GM18517 (cell line): ENCODE measurements around the gene SP100.
A peak's percentile ranks its signal among the peaks of the same experiment; 100 is the strongest.
"Not testable (repeated sequence)": the region's sequence is repeated elsewhere in the genome, so short reads cannot be mapped to it uniquely, and the experiment has no call there.

Source experiments
- ATAC-seq: cut with Tn5 transposase; IDR thresholded peaks from one replicate; pipeline ENCODE4 v1.9.1; 2021; ENCODE audit warnings: mild to moderate bottlenecking, moderate library complexity; ENCODE audit not compliant: unreplicated experiment

The SP100 gene

DNA sequence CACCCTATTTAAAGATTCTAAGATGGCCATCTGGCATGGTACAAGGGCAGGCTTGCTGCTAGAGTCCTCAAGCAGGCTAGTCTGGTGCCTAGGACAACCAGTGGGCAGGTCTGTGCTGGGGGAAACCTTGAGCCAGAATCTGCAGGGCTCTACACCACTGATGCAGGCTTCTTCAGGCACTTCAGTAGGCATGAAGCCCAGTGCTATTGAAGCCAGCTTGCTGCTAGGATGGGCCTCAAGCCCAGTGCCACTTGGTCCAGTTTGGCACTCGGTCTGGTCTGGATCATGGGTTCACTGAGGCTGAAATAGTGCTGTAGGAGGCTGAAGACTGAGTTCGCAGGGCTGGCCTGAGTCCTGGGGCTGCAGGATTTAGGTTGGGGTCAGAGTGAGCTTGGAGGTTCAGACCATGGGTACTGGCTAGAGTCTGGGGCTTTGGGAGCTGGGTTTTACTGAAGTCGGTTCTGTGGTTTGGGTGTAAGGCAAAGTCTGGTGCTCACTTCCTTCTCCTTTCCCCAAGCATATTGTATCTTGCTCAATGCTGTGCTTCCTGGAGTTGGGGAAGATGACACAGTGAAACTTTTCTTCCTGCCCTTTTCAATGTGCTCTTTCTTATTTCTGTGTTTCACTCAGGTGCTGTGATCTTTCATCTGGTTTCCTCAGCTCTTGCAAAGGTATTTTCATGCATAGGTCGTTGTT is 41.2 kb downstream of the SP100 start:
- no peak for ATAC-seq

DNA sequence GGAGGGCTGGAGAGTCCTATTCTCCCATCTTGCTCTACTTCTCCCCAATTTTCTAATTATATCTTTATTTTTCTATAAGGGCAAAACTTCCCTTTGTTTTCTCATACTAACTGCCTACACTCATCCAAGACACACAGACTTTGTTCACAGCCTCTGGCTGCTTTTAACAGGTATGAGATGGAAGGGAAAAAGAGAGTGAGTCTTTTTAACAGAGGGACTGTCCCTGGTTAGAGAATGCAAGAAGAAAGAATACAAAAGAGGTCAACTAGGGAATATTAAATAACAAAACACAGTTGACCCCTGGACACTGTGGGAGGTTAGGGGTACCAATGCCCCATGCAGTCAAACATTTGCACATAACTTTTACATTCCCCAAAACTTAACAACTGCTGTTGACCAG is 41.8 kb downstream of the SP100 start:
- no peak for ATAC-seq

DNA sequence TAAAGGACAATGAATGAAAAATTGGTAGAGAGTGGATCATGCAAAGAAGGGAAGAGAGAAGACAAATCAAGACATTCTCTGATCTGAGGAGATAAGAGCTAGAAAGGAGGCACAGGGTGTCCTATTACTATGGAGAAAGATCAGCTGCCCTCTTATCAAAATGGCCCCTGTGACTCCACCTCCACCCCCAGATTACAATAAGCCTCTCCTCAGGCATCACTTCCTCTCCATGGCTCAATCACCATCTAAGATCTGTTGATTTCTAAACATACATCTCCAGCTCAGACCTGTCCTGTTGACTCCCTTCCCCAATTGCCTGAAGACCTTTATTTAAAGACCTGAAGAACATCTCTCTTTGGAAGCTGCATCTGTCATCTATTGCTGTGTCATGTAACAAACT is 43.2 kb downstream of the SP100 start:
- no peak for ATAC-seq

DNA sequence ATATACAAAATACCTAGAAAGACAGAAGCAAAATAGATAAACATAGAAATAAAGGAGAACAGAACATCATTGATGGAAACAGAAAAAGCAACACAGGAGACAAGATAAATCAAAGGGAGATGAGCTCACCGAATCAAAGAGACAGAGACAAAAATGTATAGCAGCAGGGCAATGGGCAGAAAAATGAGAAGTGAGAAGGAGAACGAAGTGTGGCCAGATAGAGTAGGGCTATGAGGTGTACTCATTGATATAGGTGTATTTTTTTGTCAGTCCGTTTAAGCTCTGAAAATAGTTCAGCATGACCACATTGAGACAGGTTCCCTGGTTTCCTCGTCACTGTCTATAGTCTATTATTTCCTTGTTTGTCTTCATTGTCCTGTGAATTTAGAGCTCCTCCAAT is 55.1 kb downstream of the SP100 start:
- no peak for ATAC-seq

DNA sequence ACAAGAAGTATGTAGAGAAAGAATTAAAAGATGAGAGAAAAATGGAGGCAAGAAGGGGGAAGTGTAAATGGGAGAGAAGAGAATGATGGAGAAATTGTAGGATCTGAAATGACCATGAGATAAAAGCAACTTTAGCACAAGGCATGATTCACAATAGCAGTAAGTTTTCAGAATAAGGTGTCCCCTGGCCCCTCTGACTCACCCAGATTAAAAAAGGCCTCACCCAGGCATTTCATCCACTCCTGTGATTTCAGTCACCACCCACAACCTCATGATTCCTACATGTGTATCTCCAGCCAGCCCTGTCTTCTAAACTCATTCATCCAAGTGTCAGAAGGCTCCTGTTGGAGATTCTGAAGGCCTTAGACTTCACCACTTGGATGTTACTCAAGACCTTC is 56.6 kb downstream of the SP100 start:
- ATAC-seq: no peak

DNA sequence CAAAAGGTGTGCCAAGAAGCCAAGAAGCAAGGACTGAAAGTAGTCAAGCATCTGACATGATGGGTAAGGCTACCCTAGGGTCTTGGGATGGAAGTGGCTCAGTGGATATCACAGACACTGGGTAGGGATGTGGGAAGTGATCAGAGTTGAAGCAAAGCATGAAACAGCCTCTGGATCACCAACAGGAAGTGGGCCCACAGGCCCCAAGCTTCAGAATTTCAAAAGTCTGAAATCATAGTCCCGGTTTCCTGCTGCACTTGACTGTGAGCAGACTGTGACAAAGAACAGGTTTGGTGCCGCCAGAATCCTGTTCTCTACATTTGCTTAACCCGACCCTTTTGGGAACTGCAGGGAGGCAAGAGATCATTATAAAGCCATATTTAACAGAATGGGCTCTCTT is 57.4 kb downstream of the SP100 start:
- no peak for ATAC-seq

DNA sequence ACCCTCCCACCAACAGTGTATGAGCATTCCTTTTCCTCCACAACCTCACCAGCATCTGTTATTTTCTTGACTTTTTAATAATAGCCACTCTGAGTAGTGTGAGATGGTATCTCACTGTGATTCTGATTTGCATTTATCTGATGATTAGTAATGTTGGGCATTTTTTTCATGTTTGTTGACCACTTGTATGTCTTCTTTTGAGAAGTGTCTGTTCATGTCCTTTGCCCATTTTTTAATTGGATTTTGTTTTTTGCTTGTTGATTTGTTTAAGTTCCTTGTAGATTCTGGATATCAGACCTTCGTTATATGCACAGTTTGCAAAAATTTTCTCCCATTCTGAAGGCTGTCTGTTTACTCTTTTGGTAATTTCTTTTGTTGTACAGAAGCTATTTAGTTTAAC is 59.1 kb downstream of the SP100 start:
- no peak for ATAC-seq

DNA sequence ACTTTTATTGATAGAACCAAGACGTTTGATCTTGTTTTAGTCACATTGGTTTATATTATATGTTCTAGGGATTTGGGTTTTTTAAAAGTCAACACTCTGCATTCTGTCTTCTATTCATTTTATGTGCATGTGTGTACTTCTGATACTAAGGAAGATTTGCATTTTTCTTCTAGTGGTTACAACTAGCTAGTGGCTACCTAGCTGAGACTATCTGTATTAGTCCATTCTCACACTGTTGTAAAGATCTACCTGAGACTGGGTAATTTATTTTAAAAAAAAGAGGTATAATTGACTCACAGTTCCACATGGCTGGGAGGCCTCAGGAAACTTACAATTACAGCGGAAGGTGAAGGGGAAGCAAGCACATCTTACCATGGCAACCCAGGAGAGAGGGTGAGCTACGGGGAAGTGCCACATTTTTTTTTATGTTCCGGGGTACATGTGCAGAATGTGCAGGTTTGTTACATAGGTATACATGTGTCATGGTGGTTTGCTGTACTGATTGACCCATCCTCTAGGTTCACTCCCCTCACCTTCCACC is 69.9 kb downstream of the SP100 start:
- ATAC-seq: no peak

DNA sequence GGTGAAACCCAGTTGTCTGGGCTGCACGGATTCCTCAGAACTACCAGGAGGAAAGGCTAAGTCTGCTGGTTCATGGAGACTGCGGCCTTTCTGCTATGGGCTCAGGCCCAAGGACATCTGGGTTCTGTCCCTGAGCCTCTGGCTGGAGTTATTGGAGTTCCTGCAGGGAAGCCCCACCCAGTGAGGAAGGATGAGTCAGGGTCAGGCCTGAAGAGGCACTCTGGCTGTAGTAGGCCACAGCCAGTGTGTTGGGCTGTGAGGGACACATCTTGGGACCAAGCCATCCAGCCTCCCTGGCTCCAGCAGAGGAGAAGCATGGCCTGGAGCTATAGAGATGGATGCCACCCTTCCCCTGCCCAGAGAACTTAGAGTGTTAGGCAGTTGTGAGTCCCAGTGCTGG is 75.2 kb downstream of the SP100 start:
- ATAC-seq: not testable (repeated sequence)

DNA sequence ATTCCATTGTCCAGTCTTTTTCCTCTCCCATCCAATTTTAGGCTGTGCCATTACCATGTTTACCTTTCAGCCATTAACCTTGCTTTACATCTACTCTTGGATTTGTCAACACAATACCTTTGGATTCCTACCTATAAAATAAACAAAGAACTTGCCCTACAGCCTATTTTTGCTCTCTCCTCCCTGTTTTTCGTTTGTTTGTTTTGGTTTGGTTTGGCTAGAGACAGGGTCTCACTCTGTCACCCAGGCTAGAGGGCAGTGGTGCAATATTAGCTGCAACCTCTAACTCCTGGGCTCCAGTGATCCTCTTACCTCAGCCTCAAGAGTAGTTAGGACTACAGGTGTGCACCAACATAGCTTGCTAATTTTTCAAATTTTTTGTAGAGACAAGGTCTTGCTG is 76.1 kb downstream of the SP100 start:
- ATAC-seq: no peak

DNA sequence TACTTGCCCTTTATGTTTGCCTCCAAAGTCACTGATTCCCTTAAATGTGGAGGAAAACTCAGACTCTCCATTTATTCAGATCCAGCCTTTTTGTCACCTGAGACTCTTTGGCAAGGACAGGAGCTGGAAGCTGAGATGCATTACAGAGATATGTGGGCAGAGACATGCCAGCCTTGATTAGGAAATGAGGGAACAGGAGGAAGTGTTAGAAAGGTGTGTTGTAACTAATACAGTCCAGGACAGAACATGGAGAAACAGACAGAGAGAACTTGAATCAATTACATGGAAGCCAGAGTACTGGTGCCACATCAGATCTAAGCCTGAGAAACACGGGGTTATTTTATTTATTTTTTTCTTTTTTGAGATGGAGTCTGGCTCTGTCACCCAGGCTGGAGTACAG is 79.0 kb downstream of the SP100 start:
- no peak for ATAC-seq

DNA sequence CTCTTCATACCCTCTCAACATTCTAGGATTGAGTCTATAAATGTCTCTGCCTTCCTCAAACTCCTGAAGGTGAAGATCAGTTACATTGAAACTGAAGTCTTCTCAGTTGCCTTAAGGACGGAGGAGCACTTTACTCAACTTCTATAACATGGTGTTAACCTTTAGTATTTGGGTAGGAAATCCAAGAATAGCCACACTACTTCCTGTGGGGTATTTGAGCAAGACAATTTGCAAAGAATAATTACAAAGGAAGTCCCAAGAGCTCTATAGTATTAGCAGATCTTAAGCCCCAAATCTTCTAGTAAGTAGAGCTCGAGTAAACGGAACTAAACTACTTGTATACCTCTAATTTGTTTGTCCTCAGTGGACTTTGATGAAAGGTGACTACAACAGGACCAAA is 80.9 kb downstream of the SP100 start:
- peak; percentile 55 for ATAC-seq

DNA sequence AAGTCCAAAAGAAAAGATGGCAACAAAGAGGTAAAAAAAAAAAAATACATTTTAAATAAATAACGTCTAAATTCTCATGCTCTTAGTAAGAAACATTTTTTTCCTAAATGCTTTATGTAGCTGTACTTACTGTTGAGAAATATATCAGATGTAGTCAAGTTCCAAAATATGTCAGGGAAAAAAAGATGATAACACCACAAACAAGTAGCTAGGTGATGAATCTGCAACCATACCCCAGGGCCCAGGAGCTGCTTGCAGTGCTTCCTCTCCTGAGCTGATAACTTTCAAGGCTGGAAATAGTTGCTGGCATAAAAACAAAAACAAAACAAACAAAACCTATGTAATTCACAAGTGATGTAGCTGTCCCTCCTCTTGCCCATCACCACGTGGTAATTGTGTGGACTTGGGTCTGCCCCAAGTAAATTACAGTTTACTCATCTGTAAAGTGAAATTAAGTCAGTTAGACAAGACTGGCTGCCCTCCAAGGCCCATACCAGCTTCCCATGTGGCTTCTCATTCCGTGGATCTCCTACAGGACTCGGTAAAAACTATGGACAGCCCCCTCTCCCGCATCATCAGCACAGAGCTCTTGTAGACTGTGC is 82.6 kb downstream of the SP100 start:
- no peak for ATAC-seq

DNA sequence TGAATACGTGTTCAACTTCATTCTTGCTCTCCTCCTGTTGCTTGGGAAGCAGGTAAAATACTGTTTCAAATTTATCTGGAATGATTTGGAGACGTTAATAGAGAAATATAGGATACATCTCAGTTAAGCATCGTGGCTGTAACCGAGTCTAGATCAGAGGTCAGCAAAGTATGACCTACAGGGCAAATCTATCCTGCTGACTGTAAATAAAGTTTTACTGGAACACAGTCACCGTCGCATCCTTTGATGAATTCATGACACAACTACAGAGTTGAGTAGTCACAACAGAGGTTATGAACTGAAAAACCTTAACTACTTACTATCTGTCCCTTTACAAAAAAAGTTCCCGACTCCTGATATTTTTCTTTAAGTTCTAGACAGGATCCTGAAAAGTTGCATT is 86.6 kb downstream of the SP100 start:
- no peak for ATAC-seq

DNA sequence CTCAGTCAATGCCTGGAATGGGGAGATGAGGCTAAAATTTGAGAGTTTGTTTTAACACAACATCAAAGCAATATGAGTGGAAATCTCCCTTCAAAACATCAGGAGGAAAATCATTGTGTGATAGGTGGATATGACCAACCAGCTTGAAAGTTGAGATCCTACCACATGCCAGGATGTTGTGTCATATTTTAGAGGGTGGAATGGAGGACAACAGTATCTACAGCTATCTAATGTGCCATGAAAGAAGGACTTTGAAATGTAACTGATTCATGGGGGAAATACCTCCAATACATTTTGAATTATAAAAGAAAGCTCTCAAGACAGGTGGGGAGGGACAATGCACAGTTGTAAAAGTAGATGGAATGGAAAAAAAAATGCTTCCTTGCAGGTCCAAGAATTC is 87.8 kb downstream of the SP100 start:
- ATAC-seq: no peak

DNA sequence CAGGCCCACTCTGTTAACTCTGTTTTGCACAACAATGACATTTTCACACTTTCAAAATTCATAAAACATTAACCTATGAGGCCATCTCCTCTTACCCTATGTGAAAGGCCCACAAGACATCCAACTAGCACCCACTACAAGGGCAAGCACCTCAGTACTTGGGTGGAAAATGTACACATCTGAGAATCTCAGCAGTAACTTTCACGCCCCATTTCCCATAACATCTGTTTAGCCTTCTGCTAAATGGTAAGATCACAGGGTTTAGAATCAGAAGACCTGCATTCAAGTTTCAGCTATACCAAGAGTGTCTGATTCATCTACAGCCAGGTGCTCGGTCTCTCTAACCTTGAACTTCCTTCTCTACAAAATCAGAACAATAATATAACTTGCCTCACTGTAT is 89.2 kb downstream of the SP100 start:
- peak; percentile 95 for ATAC-seq

DNA sequence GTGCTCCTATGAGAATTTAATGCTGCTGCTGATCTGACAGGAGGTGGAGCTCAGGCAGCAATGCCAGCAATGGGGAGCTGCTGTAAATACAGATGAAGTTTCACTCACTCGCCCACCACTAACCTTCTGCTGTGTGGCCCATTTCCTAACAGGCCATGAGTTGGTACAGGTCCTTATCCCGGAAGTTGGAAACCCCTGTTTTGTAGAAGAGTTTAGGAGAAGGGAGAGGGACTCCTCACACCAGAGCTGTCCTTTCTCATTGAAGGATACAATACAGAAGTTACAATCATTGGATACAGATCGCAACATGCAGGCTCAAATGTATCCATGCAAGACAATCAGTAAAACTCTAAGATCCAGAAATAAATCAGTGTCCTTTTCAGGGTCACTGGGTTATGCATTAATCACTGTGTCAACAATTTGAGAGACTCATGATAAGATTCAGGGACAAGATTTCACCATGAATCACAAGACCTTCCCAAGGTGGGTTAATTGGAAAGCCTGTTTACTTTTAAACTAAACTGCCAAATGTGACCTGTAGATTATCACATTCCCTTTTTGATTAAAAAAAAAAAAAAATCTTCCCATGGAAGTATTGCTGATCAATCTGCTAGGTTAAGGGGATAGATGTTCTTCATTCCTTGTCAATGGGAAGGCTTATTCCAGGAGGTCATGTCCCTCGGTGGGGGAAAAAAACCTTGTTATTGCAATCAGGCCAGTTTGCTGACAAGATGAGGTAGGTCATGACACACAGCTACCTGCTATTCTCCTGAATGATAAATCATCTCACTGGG is 97.2 kb downstream of the SP100 start:
- ATAC-seq: no peak

DNA sequence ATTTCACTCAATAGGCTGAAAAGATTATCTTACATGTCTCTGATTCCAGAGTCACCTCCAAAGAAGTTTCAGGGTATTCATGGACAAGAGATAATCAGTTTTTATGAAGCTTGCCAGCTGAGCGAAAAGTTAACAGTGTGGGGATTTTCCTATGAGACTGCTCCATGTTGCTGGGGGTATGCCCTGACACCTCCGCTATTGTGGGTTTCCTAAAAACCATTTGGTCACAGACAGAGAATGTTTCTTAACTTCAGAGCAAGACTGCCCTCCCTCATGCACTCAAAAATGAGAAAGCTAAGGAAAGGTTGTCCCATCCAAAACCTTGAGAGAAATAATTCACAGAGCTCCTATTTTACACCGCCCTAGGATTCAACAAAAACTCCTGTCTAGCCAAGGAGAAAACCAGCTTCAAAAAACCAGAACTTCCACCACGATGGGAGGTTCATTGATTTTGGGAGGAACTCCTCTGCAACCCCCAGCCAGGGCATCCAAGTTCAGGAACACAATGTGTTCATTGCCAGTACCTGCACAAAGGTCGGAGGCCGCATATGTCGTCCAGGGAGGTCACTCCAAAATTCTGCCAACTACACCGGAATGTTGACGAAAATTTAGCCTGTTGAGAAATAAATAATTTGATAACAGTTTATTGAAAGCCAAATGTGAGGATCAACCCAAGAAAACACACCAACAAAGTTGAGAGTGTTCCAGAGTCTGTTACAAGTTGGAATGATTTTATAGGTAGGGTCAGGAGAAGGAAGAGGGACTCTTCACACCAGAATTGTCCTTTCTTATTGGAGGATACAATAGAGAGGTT is 104.3 kb downstream of the SP100 start:
- no peak for ATAC-seq

DNA sequence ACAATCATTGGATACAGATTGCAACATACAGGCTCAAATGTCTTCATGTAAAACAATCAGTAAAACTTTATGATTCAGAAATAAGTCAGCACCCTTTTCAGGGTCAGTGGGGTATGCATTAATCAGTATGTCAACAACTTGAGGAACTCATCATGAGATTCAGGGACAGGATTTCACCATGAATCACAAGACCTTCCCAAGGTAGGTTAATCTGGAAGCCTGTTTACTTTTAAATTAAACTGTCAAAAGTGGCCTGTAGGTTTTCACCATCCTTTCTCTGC is 104.8 kb downstream of the SP100 start:
- ATAC-seq: no peak

DNA sequence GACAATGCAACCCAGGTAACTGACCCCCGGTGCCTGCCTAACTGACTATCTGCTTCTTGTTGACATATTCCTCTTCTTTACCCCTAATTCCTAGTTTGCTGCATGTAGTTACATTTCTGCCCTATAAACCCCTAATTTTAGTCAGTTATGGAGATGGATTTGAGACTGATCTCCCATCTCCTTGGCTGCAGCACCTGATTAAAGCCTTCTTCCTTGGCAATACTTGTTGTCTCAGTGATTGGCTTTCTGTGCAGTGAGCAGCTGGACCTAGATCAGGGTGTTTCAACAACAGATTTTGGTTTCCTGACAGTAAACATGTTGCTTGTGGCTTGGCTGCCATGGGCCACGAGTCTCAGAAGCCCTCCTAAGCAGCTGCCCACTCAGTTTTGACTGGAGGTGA is 105.4 kb downstream of the SP100 start:
- ATAC-seq: no peak

DNA sequence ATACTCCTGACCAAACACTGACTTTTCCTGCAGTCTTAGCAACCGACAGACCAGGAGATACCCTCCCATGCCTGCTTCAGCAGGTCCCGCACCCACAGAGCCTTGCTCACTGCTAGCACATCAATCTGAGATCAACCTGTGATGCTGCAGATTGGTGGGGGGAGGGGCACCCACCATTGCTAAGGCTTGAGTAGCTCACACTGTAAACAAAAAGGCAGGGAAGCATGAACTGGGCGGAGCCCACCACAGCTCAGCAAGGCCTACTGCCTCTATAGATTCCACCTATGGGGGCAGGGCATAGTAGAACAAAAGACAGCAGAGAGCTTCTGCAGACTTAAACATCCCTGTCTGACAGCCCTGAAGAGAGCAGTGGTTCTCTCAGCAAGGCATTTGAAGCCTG is 109.7 kb downstream of the SP100 start:
- ATAC-seq: no peak
